HepG2 (cell line): ENCODE measurements around the gene DNAJC5. TPM values are rescaled to one million over a fixed set of nuclear protein-coding genes. Genes with fewer than 3 reads are reported as not detected.

ENCODE experiments used
- CENPT ChIP-seq: sonication (generic); formaldehyde crosslinking; IDR thresholded peaks from 2 replicates; pipeline ENCODE4 v1.8.0; 2022; ENCODE audit warnings: low read depth, mild to moderate bottlenecking, moderate library complexity, missing genetic modification reagents
- KMT2A ChIP-seq: sonication (generic); formaldehyde crosslinking; IDR thresholded peaks from 2 replicates; pipeline ENCODE4 v1.4.0; 2020; ENCODE audit warnings: missing genetic modification reagents
- MED8 ChIP-seq: sonication (generic); formaldehyde crosslinking; IDR thresholded peaks from 2 replicates; pipeline ENCODE4 v1.8.1; 2023; ENCODE audit warnings: mild to moderate bottlenecking, missing genetic modification reagents; ENCODE audit not compliant: insufficient replicate concordance
- NFE2L2 ChIP-seq: fragments of 150-350 bp; IDR thresholded peaks from 2 replicates; pipeline ENCODE4 v1.6.1; 2014; ENCODE audit warnings: low read length
- RBM22 ChIP-seq: fragments of 200-400 bp; formaldehyde crosslinking; optimal IDR thresholded peaks from 2 replicates; pipeline ENCODE3; 2017; ENCODE audit warnings: mild to moderate bottlenecking, low read length, moderate library complexity
- RFXANK ChIP-seq: IDR thresholded peaks from 2 replicates; pipeline ENCODE4 v1.6.1; 2016
- SOX5 ChIP-seq: IDR thresholded peaks from 2 replicates; pipeline ENCODE4 v1.6.1; 2016; ENCODE audit warnings: borderline replicate concordance
- SOX6 ChIP-seq, 2 experiments: fragments of 450-650 bp in 1 of 2; sonication (generic) in 1 of 2; formaldehyde crosslinking in 1 of 2; IDR thresholded peaks; 2 replicates each; pipeline versions ENCODE4 v1.4.0 to v1.6.1; 2017 to 2020; ENCODE audit warnings: antibody characterized with exemption in 1 of 2, mild to moderate bottlenecking in 1 of 2, missing genetic modification reagents in 1 of 2
- TARDBP ChIP-seq: sonication (generic); formaldehyde crosslinking; IDR thresholded peaks from 2 replicates; pipeline ENCODE4 v1.8.0; 2022; ENCODE audit warnings: mild to moderate bottlenecking, missing genetic modification reagents
- TRIM24 ChIP-seq: sonication (generic); formaldehyde crosslinking; IDR thresholded peaks from 2 replicates; pipeline ENCODE4 v1.8.0; 2022; ENCODE audit warnings: mild to moderate bottlenecking, missing genetic modification reagents
- U2AF1 ChIP-seq: fragments of 200-400 bp; formaldehyde crosslinking; optimal IDR thresholded peaks from 2 replicates; pipeline ENCODE3; 2017; ENCODE audit warnings: mild to moderate bottlenecking, low read depth, low read length
- ZNF136 ChIP-seq: sonication (generic); formaldehyde crosslinking; IDR thresholded peaks from 2 replicates; pipeline ENCODE4 v1.8.1; 2022; ENCODE audit warnings: low read depth, mild to moderate bottlenecking, moderate library complexity, missing genetic modification reagents
- ZNF354B ChIP-seq: sonication (generic); formaldehyde crosslinking; IDR thresholded peaks from 2 replicates; pipeline ENCODE4 v1.8.0; 2022; ENCODE audit warnings: mild to moderate bottlenecking, missing genetic modification reagents
- ZNF567 ChIP-seq: sonication (generic); formaldehyde crosslinking; IDR thresholded peaks from 2 replicates; pipeline ENCODE4 v1.8.1; 2023; ENCODE audit warnings: mild to moderate bottlenecking, missing genetic modification reagents, borderline replicate concordance
- ZNF619 ChIP-seq: sonication (generic); formaldehyde crosslinking; IDR thresholded peaks from 2 replicates; pipeline ENCODE4 v1.4.0; 2020; ENCODE audit warnings: mild to moderate bottlenecking, missing genetic modification reagents
- polyA plus RNA-seq, 8 experiments: library from polyadenylated mRNA; depleted of rRNA in 3 of 8; stranded (reverse) in 7 of 8; unstranded in 1 of 8; fragments of >200 nt; fragmentation: Illumina TruSeq in 4 of 8; extraction: Trizol in 4 of 8; gene quantifications; 2 replicates each; pipeline versions ENCODE4 v1.2.1 to v1.2.3, GENCODE V29; 2011 to 2016; ENCODE audit warnings: low read depth in 4 of 8, missing spikeins in 1 of 8, mixed read lengths in 1 of 8; ENCODE audit not compliant: insufficient read depth in 1 of 8
- total RNA-seq, 5 experiments: library from RNA; depleted of rRNA; stranded (reverse); fragments of >200 nt; fragmentation: Illumina TruSeq; extraction: Trizol; gene quantifications; 2 replicates each; pipeline ENCODE4 v1.2.3, GENCODE V29; 2016; ENCODE audit warnings: low read depth in 1 of 5
- TF ChIP-seq, protein P1 (sequence below): sonication (generic); formaldehyde crosslinking; IDR thresholded peaks from 2 replicates; pipeline ENCODE4 v1.4.0; 2020; ENCODE audit warnings: missing genetic modification reagents, mild to moderate bottlenecking, borderline replicate concordance
- TF ChIP-seq, protein P2 (sequence below): sonication (generic); formaldehyde crosslinking; IDR thresholded peaks from 2 replicates; pipeline ENCODE4 v1.4.0; 2020; ENCODE audit warnings: missing genetic modification reagents

The DNAJC5 gene
- total and polyA plus RNA-seq, 2 of the 13 experiments (the other 11 are each of a cell fraction or from before 2014, with no cell fraction given): 42.8 to 64.5 TPM

DNA sequence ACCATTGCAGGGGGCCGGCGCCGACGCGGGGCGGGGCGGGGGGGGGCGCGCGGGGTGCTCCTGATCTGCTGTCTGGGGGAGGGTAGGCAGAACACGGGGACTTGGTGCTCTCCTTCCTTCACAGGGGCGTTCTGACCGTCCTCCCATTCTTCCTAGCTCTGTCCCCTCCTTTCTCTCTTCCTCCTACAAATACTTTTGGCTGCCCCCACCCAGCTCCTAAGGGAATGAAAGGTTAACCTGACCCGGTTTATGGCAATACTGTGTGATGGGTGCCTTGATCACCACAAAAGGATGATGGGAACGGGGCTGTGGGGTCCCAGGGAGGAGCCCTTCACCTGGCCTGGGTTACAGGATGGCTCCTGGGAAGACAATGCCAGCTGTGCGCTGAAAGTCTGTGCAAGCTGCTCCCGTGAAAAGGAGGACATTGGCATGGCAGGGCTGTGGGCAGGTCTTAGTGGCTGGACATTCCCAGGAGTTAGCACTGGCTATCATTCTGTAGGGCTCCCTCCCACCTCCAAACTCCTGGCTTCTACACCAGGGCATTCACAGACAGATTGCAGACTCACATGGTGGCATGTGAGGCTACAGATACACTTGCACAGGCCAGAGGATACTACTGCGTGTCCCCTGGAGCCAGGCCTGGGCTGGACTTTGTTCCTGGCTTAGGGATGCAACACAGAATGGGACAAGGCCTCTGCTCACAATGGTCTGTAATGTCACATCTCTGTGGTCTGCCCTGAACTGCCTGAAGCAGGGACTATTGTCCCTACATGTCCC is 31.7 kb upstream of the DNAJC5 start (continued):
- TF ChIP-seq TRIM24 (CRISPR knock-in tag) (no peak), CENPT (CRISPR knock-in tag) (peak; percentile 17; the same call in 1 of the 2 replicates), SOX5 (CRISPR knock-in tag) (peak; percentile 31; the same call in 1 of the 2 replicates), ZNF619 (CRISPR knock-in tag) (peak; percentile 30), NFE2L2 (0 out of 2 replicates have a peak, but pooled peaks have one; percentile 1), ZNF567 (CRISPR knock-in tag) (peak; percentile 92; the same call in 1 of the 2 replicates), MED8 (CRISPR knock-in tag) (no peak), ZNF354B (0 out of 2 replicates have a peak, but pooled peaks have one; percentile 67), TARDBP (CRISPR knock-in tag) (peak; percentile 74), RFXANK (CRISPR knock-in tag) (no peak), SOX6 (IDR thresholded peaks at IDR 0.05) (no peak), SOX6 (CRISPR knock-in tag; IDR thresholded peaks at IDR 0.05) (0 out of 2 replicates have a peak, but pooled peaks have one; percentile 14), KMT2A (no peak; the same call in 1 of the 2 replicates), ZNF136 (CRISPR knock-in tag) (no peak), RBM22 (peak; percentile 61), U2AF1 (peak; percentile 28)
- TF ChIP-seq, protein P1, sequence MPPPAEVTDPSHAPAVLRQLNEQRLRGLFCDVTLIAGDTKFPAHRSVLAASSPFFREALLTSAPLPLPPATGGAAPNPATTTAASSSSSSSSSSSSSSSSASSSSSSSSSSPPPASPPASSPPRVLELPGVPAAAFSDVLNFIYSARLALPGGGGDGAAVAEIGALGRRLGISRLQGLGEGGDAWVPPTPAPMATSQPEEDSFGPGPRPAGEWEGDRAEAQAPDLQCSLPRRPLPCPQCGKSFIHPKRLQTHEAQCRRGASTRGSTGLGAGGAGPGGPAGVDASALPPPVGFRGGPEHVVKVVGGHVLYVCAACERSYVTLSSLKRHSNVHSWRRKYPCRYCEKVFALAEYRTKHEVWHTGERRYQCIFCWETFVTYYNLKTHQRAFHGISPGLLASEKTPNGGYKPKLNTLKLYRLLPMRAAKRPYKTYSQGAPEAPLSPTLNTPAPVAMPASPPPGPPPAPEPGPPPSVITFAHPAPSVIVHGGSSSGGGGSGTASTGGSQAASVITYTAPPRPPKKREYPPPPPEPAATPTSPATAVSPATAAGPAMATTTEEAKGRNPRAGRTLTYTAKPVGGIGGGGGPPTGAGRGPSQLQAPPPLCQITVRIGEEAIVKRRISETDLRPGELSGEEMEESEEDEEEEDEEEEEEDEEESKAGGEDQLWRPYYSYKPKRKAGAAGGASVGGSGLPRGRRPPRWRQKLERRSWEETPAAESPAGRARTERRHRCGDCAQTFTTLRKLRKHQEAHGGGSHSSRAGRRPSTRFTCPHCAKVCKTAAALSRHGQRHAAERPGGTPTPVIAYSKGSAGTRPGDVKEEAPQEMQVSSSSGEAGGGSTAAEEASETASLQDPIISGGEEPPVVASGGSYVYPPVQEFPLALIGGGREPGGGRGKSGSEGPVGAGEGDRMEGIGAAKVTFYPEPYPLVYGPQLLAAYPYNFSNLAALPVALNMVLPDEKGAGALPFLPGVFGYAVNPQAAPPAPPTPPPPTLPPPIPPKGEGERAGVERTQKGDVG (CRISPR knock-in tag): 0 out of 2 replicates have a peak, but pooled peaks have one; percentile 38
- TF ChIP-seq, protein P2, sequence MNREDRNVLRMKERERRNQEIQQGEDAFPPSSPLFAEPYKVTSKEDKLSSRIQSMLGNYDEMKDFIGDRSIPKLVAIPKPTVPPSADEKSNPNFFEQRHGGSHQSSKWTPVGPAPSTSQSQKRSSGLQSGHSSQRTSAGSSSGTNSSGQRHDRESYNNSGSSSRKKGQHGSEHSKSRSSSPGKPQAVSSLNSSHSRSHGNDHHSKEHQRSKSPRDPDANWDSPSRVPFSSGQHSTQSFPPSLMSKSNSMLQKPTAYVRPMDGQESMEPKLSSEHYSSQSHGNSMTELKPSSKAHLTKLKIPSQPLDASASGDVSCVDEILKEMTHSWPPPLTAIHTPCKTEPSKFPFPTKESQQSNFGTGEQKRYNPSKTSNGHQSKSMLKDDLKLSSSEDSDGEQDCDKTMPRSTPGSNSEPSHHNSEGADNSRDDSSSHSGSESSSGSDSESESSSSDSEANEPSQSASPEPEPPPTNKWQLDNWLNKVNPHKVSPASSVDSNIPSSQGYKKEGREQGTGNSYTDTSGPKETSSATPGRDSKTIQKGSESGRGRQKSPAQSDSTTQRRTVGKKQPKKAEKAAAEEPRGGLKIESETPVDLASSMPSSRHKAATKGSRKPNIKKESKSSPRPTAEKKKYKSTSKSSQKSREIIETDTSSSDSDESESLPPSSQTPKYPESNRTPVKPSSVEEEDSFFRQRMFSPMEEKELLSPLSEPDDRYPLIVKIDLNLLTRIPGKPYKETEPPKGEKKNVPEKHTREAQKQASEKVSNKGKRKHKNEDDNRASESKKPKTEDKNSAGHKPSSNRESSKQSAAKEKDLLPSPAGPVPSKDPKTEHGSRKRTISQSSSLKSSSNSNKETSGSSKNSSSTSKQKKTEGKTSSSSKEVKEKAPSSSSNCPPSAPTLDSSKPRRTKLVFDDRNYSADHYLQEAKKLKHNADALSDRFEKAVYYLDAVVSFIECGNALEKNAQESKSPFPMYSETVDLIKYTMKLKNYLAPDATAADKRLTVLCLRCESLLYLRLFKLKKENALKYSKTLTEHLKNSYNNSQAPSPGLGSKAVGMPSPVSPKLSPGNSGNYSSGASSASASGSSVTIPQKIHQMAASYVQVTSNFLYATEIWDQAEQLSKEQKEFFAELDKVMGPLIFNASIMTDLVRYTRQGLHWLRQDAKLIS: peak; percentile 53; the same call in 1 of the 2 replicates
